Endodermal cell (in vitro differentiated cells): Measurements from ENCODE around the gene CEP170. TPM values are rescaled to one million over a fixed set of nuclear protein-coding genes. Genes with fewer than 3 reads are reported as not detected.
"Not testable (repeated sequence)": the region's sequence is repeated elsewhere in the genome, so short reads cannot be mapped to it uniquely, and the experiment has no call there.

Source experiments
- DNase-seq: peaks from one replicate; pipeline ENCODE4 v3.0.0-alpha.2; 2017
- H3K27ac ChIP-seq: 2 replicates; pipeline ENCODE4 v1.5.1; 2013; ENCODE audit warnings: mild to moderate bottlenecking, low read depth, low read length, moderate library complexity
- H3K27me3 ChIP-seq: 2 replicates; pipeline ENCODE4 v1.6.1; 2013; ENCODE audit warnings: mild to moderate bottlenecking, low read length, moderate library complexity; ENCODE audit not compliant: insufficient read depth, control insufficient read depth, poor library complexity, severe bottlenecking
- H3K36me3 ChIP-seq: 2 replicates; pipeline ENCODE4 v1.7.0; 2013; ENCODE audit warnings: mild to moderate bottlenecking, low read length, moderate library complexity; ENCODE audit not compliant: control insufficient read depth, insufficient read depth
- H3K4me1 ChIP-seq: one replicate; pipeline ENCODE4 v1.7.0; 2013; ENCODE audit warnings: low read length; ENCODE audit not compliant: control insufficient read depth, insufficient read depth
- H3K4me3 ChIP-seq: 2 replicates; pipeline ENCODE4 v1.5.1; 2013; ENCODE audit warnings: mild to moderate bottlenecking, low read length, moderate library complexity
- H3K9ac ChIP-seq: 2 replicates; pipeline ENCODE4 v1.6.1; 2013; ENCODE audit warnings: mild to moderate bottlenecking, low read length, moderate library complexity; ENCODE audit not compliant: poor library complexity, severe bottlenecking; ENCODE audit errors: extremely low read depth
- H3K9me3 ChIP-seq: 2 replicates; pipeline ENCODE4 v1.6.1; 2013; ENCODE audit warnings: mild to moderate bottlenecking, low read length, moderate library complexity; ENCODE audit not compliant: control insufficient read depth
- H3K27ac Mint-ChIP-seq: 2 replicates; pipeline ENCODE4 v1.8.0; 2020; ENCODE audit warnings: mixed read lengths
- H3K27me3 Mint-ChIP-seq: 2 replicates; pipeline ENCODE4 v1.8.0; 2021; ENCODE audit warnings: mild to moderate bottlenecking, mixed read lengths; ENCODE audit not compliant: insufficient read depth
- H3K36me3 Mint-ChIP-seq: 2 replicates; pipeline ENCODE4 v1.8.0; 2020; ENCODE audit warnings: low read depth, mixed read lengths
- H3K4me1 Mint-ChIP-seq: 2 replicates; pipeline ENCODE4 v1.8.0; 2020; ENCODE audit warnings: mixed read lengths
- H3K4me3 Mint-ChIP-seq: 2 replicates; pipeline ENCODE4 v1.8.0; 2020; ENCODE audit warnings: mild to moderate bottlenecking, moderate library complexity, mixed read lengths
- H3K9me3 Mint-ChIP-seq: 2 replicates; pipeline ENCODE4 v1.8.0; 2020; ENCODE audit warnings: mild to moderate bottlenecking, mixed read lengths
- WGBS, 2 experiments: methylation state at CpG; one replicate each; pipeline versions ENCODE4 v1.1.5 to v1.1.7; 2013; ENCODE audit warnings: missing lambda C conversion rate in 2 of 2, mixed read lengths in 1 of 2; ENCODE audit not compliant: insufficient coverage in 1 of 2, insufficient read length in 1 of 2; 5-methylcytosine and 5-hydroxymethylcytosine counted together
- total RNA-seq, 2 donors: library from RNA; stranded (reverse); fragmentation: NEBNext Ultra II Directional in 1 of 2; extraction: Animal tissue kit (Norgen Biotek cat#: 25700) in 1 of 2; gene quantifications; 2 replicates in 1 of 2; 3 replicates in 1 of 2; pipeline ENCODE4 v1.2.1, GENCODE V29; 2021
- TF ChIP-seq, protein P1 (sequence below): fragments of 200-600 bp; sonication (generic); conservative IDR thresholded peaks from 2 replicates; pipeline ENCODE4 v1.5.0; 2021; ENCODE audit warnings: antibody characterized with exemption, mild to moderate bottlenecking

Gene CEP170
- total RNA-seq, 2 donors from 2014 or later: 85.7 to 99.8 TPM

DNA sequence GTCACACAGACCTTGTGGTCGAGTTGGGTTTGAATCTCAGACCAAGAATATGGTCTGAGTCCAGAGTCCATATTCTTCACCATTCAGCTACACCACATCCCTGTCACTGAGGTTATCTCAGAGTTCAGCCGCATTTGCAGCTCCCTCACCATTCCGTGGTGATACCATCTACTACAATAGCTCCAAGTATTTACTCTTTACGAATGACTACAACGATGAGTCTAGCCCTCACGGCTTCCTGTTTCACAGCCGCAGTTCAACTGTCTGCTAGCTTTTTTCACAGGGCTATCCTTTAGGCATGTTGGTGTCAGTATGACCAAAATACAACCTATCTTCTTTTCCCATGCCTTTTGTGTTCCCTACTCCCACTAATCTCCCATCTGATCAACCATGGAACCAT is 104.2 kb downstream of the CEP170 start:
- not testable (repeated sequence) for DNase-seq
- WGBS, 2 experiments: 84 to 90% methylated on average over 6 of the region's 7 CpGs

GRCh38 chr1:243149120-243149519 is 106.0 kb downstream of the CEP170 start:
- H3K4me3 Mint-ChIP-seq, H3K27me3 Mint-ChIP-seq, H3K27ac Mint-ChIP-seq, H3K27me3 ChIP-seq, H3K27ac ChIP-seq, DNase-seq, H3K9ac ChIP-seq, H3K4me1 ChIP-seq, H3K9me3 ChIP-seq, H3K9me3 Mint-ChIP-seq, H3K4me3 ChIP-seq: not testable (repeated sequence)
- H3K4me1 Mint-ChIP-seq: peaks cover 18% of the 10 kb centered on the region
- peaks cover 10% of the 10 kb centered on the region for H3K36me3 ChIP-seq
- peaks cover 24% of the 10 kb centered on the region for H3K36me3 Mint-ChIP-seq
- 46 to 100% methylated on average over 1 to 3 of the region's 4 CpGs for WGBS, 2 experiments

More for the DNA sequence above, 104.2 kb downstream of the CEP170 start:
- not testable (repeated sequence) for H3K27ac Mint-ChIP-seq, H3K27me3 Mint-ChIP-seq, H3K27me3 ChIP-seq, H3K4me3 ChIP-seq, H3K9me3 Mint-ChIP-seq, H3K9ac ChIP-seq, H3K4me3 Mint-ChIP-seq, H3K4me1 ChIP-seq, H3K27ac ChIP-seq, H3K9me3 ChIP-seq
- peaks cover 11% of the 10 kb centered on the region for H3K36me3 ChIP-seq
- H3K36me3 Mint-ChIP-seq: peaks cover 36% of the 10 kb centered on the region
- peaks cover 18% of the 10 kb centered on the region for H3K4me1 Mint-ChIP-seq

DNA sequence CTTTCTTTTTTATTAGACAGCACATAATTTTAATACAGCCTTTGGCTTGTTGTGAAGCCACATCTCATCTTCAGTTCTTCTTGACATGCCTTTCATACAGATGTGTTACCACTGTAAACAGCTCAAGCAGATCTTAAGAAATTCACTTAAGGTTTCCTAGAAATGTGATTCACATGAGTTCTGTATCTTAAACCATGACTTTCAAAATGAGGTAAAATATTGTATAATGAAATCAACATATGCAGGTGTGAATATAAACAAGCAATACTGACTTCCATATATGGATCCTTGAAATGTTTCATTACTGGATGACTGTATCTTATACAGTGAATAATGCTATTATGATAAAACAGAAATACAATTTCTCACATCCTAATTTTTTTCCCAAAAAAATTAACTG is 107.7 kb downstream of the CEP170 start:
- peak overlapping the region; percentile 15 for H3K9ac ChIP-seq
- not testable (repeated sequence) for H3K4me3 Mint-ChIP-seq, H3K36me3 ChIP-seq, H3K4me3 ChIP-seq, H3K4me1 ChIP-seq, DNase-seq, H3K27me3 ChIP-seq, H3K27me3 Mint-ChIP-seq, H3K9me3 ChIP-seq, H3K9me3 Mint-ChIP-seq, H3K27ac ChIP-seq
- Mint-ChIP-seq H3K27ac (peak overlapping the region; percentile 39), H3K36me3 (peaks cover 19% of the 10 kb centered on the region), H3K4me1 (peaks cover 18% of the 10 kb centered on the region)

- H3K27me3 Mint-ChIP-seq, H3K4me1 ChIP-seq, H3K9ac ChIP-seq, H3K27me3 ChIP-seq, H3K27ac Mint-ChIP-seq, H3K4me1 Mint-ChIP-seq, DNase-seq, H3K4me3 ChIP-seq, H3K4me3 Mint-ChIP-seq, H3K9me3 ChIP-seq, H3K27ac ChIP-seq, H3K9me3 Mint-ChIP-seq: not testable (repeated sequence)
- H3K36me3 ChIP-seq: peaks cover 18% of the 10 kb centered on the region
- H3K36me3 Mint-ChIP-seq: peaks cover 25% of the 10 kb centered on the region
- WGBS, 2 experiments: 80% methylated on average over 1 of the region's 1 CpG; no CpG with 5 or more reads in 1 of the 2 experiments
- TF ChIP-seq, protein P1, sequence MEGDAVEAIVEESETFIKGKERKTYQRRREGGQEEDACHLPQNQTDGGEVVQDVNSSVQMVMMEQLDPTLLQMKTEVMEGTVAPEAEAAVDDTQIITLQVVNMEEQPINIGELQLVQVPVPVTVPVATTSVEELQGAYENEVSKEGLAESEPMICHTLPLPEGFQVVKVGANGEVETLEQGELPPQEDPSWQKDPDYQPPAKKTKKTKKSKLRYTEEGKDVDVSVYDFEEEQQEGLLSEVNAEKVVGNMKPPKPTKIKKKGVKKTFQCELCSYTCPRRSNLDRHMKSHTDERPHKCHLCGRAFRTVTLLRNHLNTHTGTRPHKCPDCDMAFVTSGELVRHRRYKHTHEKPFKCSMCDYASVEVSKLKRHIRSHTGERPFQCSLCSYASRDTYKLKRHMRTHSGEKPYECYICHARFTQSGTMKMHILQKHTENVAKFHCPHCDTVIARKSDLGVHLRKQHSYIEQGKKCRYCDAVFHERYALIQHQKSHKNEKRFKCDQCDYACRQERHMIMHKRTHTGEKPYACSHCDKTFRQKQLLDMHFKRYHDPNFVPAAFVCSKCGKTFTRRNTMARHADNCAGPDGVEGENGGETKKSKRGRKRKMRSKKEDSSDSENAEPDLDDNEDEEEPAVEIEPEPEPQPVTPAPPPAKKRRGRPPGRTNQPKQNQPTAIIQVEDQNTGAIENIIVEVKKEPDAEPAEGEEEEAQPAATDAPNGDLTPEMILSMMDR: peak; percentile 42
Observed at GRCh38 chr1:243140498-243140897, 114.6 kb downstream of the CEP170 start.

DNA sequence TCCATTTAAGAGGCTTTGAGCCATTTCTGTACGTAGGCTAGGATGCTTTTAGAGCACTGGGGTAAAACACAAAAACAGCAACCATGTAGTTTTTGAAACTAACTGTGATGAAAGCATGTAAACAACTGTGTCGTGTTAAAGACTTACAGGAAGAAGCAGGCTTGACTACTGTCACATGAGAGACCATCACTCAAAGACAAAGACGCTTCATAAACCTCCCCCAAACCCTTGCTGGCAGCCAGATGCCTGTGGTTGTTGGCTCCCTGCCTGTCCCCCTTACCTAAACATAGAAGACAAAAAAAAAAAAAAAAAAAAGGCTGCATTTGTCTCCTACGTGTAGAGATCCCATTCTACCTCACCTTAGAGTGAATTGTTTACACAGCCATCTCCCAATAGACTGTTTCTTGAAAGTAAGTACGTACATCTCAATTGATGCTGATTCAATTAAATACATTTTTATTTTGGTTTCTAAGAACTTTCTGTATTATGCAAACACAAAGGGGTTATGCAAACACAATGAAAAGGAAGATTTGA is 132.1 kb downstream of the CEP170 start:
- not testable (repeated sequence) for H3K27ac Mint-ChIP-seq, H3K9me3 Mint-ChIP-seq, H3K4me1 ChIP-seq, H3K36me3 Mint-ChIP-seq, H3K27me3 Mint-ChIP-seq, H3K4me3 Mint-ChIP-seq, H3K36me3 ChIP-seq, DNase-seq, H3K27ac ChIP-seq, H3K4me1 Mint-ChIP-seq, H3K9me3 ChIP-seq, H3K9ac ChIP-seq, H3K4me3 ChIP-seq, H3K27me3 ChIP-seq
- 83 to 94% methylated on average over 1 to 5 of the region's 5 CpGs for WGBS, 2 experiments

- not testable (repeated sequence) for H3K4me1 Mint-ChIP-seq, H3K27ac Mint-ChIP-seq, H3K27ac ChIP-seq, H3K4me1 ChIP-seq, H3K9ac ChIP-seq, H3K27me3 Mint-ChIP-seq, H3K36me3 ChIP-seq, H3K9me3 Mint-ChIP-seq, H3K4me3 Mint-ChIP-seq, DNase-seq, H3K27me3 ChIP-seq, H3K9me3 ChIP-seq, H3K36me3 Mint-ChIP-seq, H3K4me3 ChIP-seq
- WGBS, 2 experiments: 100% methylated on average over 1 of the region's 5 CpGs; no CpG with 5 or more reads in 1 of the 2 experiments
Observed at GRCh38 chr1:243121939-243122338, 133.1 kb downstream of the CEP170 start.
